Transverse colon (tissue), 4 donors: ENCODE results near the gene CLSTN1.

Experiments
- CTCF ChIP-seq, 5 experiments: fragments of 200-600 bp in 3 of 5; fragments of 450-650 bp in 2 of 5; sonication (generic) in 3 of 5; IDR thresholded peaks; 1 replicate in 2 of 5; 2 replicates in 3 of 5; pipeline ENCODE4 v1.5.1; 2016 to 2017; ENCODE audit warnings: antibody characterized with exemption in 5 of 5, inconsistent platforms in 3 of 5, mild to moderate bottlenecking in 2 of 5, moderate library complexity in 1 of 5
- POLR2AphosphoS5 ChIP-seq, 3 donors: sonication (generic); formaldehyde crosslinking; IDR thresholded peaks; one replicate each; pipeline ENCODE4 v1.6.1; 2016; ENCODE audit warnings: antibody characterized with exemption in 3 of 3

DNA sequence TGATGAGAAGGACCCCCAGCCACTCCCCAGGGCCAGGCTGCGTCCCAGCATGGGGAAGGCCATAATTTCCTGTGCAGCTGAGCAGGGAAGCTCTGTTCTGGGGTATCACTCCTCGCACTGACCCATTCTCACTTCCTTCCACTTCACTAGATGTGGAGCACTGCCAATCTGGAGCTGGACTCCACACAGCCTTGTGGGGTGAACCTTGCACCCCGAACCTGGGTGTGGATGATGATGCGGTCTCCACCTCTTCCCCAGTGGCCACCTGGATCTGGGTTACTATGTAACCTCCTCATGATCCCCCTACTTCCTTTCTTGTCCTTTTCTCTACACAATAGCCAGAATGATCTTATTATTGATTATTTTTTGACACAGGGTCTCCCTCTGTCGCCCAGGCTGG lies 49.6 kb upstream of the CLSTN1 start:
- TF ChIP-seq POLR2AphosphoS5 (IDR thresholded peaks at IDR 0.05) = no peak
- TF ChIP-seq CTCF (IDR thresholded peaks at IDR 0.05) = no peak
